HS-27A (cell line): ENCODE measurements around the gene ZFAND3.
"Not testable (repeated sequence)": the region's sequence is repeated elsewhere in the genome, so short reads cannot be mapped to it uniquely, and the experiment has no call there.

Experiments used
- DNase-seq: peaks from one replicate; pipeline ENCODE4 v3.0.0-alpha.2; 2012; ENCODE audit warnings: low read depth, missing footprints

ZFAND3 gene

DNA sequence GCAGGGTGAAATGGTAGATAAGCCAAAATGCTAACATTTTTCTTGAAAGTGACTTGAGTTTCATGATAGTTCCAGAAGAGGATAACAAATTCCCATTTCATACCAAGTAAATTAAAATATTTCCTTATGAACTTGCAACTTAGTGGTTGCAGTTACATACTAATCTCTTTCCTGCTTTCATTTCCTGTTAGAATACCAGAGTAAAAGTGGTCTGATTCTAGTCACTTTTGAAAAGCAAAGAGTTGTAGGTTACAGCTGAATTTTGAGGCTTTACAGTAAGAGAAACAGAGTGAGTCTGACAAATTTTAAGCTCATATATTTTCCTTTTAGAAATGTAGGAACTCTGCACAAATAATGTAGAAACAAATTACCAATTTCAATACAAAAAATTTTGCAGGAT, 117.4 kb downstream of the ZFAND3 start:
- DNase-seq, result no peak

DNA sequence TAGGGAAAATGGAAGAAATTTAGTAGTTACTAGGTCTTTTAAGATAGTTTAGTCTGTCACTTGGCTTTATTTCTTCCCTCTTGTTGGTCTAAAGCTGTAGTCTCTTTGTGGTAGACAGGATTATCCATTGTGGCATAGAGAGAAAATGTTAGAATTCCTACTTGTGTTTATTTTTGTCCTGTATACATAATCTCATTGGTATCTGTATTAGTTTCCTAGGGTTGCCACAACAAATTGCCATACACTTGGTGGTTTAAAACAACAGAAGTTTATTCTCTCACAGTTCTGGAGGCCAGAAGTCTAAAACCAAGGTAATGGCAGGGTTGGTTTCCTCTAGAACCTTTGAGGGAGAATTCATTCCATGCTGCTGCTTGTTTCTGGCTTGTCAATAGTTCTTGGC, 119.4 kb downstream of the ZFAND3 start:
- no peak for DNase-seq

DNA sequence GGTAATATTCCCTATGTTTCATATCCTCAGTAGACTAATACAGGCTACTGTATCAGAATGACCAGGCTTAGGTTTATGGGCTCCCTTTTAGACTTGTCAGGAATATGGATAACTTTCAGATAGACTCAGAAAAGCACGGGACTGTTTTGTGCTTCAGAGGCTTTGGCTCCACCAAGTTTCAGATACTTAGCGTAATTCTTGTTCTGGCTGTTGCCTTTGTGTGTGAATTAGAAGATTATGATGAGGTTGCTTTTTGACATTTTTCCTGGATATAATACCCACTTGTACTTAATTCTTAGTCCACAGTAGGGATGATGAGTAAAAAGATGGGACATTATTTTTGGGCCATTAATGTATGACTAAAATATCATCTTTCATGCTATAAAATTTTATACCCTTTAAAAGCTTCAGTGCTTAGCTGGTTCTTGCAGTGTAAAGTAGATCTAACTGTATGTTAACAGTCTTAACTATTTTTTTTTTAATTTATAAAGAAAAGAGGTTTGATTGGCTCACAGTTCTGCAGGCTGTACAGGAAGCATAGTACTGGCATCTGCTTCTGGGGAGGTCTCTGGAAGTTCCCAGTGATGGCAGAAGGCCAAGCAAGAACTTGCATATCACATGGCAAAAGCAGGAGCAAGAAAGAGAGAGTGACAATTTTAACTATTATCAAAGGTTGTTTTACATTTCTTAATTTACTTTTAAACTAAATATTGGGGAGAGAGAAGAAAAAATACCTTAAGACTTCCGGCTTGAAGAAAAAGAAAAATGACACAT, 120.7 kb downstream of the ZFAND3 start:
- no peak for DNase-seq

DNA sequence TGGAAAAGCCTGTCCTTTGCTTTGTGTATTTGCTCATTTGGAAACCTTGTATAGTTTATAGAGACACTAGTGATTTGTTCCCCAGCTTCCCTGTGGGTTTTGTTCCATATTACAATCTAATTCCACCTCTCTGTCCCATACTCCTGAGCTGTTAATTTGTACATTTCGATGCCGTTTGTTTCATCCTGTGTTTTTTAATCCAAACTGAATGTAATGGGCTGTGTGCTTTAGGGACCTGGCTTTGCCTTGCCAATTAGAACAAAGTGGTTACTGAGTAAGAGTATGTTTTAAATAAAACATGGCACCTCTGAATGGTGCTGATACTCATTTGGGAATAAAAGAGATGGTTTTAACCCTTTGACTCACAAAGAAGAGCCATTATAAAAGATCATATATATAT, 122.3 kb downstream of the ZFAND3 start:
- no peak for DNase-seq

DNA sequence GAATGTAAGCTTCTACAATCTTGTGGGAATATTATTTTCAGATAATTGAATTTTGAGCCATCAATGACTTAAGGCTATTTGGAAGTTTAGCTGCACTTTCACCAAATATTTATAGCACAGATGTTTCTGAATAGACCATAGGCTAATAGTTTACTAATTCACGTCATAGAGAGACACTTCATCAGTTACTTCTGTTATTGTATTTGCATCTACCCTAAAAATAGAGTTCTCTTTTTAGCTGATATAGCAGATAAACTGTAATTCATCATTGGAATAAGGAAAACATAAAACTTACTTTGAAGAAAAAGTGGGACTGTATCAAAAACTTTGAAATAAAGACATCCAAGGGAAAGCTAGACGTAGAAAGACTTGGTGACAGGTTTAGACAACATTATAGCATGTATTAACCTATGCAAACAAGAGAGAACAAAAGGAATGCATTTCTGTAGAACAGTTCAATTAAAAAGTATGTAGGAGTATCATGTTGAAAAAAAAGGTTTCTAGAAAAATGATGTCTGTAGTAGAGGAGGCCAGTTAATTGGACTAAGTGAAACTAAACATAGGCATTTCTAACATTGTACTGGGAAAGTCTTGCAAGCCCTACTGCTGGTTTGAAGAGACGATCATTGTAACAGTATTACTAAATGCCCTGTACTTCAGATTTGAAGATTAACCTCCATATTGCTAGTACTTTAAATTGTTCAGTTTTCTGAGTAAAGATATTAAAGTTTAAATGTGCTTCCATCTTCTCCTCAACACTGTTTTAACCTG, 123.3 kb downstream of the ZFAND3 start:
- no peak for DNase-seq

DNA sequence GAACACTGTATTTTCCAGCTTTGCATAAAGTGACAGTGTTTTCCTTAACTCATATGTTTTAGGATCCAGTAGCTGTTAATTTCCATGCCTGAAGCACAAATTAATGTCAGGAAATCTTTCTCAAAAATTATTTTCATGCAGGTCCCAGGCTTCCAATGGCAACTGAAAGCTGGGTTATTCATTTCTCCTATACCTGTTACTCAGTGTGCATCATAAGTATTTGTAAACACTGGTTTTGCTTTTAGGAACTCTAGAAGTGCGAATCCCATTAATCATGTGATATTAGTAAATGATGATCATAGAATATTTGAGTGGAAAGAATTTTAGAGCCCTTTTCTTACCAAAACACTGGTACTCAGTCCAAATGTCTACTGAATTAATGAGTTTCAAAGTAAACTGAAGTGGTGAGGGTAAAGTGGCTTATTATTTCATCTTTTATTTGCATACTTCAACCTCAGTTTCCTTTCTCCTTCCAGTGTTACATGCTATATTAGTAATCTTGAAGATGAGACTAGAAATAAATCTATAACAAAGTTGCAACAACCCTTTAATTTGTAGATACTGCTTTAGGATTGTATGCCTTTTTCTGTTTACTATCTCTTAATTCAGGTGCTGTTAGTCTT, 124.0 kb downstream of the ZFAND3 start:
- no peak for DNase-seq

DNA sequence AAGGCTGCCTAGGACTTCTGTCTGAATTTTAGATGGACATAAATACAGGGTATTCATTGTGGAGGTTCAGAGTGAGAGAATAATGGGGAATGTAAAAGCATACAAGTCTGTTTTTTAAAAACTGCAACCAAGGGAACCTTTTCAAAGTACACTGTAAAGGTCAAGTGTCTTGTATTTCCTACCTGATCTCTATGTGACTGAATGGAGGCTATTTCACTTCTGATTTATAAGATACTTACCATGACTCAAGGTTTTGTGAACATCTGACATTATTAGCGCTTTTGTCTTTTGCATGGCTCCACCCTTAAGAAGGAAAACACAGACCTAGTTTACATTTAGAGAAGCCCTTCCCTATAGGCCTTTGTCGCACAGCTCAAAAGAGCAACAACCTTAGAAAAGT, 126.5 kb downstream of the ZFAND3 start:
- DNase-seq, result no peak

DNA sequence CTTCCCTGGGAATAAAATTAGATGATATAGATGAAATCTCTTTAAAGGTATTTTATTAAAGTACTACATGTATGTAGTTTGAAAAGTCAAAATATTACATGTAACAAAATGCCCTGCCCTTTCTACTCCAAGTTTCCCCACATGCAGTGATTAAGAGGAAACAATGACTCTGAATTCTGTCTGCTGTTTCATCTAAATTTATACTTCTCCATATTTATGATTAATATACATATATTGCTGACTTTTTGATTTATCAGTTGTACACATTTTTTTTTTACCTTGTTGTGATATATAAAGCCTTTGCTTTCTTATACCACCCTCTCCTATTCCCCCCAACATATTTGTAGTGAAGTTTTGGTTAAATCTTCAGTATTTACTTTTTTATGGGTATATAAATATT, 127.9 kb downstream of the ZFAND3 start:
- DNase-seq, result no peak

DNA sequence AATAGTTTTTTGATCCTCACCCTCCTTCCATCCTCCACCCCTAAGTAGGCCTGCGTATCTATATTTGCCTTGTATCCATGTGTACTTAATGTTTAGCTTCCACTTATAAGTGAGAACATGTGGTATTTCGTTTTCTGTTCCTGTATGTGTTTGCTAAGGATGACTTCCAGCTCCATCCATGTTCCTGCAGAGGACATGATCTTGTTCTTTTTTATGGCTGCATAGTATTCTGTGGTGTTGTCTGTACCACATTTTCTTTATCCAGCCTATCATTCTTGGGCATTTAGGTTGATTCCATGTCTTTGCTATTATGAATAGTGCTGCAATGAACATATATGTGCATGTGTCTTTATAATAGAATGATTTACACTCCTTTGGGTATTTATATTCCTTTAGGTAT, 129.1 kb downstream of the ZFAND3 start:
- not testable (repeated sequence) for DNase-seq

DNA sequence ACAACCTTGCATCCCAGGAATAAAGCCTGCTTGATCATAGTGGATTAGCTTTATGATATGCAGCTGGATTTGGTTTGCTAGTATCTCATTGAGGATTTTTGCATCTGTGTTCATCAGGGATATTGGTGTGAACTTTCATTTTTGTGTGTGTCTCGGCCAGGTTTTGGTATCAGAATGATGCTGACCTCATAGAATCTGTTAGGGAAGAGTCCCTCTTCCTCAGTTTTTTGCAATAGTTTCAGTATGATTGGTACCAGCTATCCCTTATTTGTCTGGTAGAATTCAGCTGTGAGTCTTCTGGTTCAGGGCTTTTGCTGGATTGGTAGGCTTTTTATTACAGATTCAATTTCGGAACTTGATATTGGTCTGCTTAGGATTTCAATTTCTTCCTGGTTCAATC, 132.5 kb downstream of the ZFAND3 start:
- no peak for DNase-seq

DNA sequence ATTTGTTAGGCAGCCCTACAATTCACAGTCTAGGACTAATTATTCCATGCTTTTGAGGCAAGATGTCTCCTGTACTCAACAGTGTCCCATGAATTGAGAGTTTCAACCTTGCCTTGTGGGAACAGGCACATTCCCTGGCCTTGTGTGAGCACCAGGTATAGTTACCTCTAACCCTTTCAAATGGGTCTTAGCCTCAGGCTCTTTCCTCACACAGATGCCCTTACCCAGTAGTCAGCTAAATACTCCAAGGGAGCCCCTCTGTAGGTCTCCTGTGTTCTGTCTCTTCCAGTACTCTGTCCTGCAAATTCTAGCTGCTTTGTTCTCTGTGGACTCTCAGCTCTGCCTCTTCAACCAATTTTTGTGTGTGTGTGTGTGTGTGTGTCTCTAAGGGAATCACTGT, 135.3 kb downstream of the ZFAND3 start:
- no peak for DNase-seq

DNA sequence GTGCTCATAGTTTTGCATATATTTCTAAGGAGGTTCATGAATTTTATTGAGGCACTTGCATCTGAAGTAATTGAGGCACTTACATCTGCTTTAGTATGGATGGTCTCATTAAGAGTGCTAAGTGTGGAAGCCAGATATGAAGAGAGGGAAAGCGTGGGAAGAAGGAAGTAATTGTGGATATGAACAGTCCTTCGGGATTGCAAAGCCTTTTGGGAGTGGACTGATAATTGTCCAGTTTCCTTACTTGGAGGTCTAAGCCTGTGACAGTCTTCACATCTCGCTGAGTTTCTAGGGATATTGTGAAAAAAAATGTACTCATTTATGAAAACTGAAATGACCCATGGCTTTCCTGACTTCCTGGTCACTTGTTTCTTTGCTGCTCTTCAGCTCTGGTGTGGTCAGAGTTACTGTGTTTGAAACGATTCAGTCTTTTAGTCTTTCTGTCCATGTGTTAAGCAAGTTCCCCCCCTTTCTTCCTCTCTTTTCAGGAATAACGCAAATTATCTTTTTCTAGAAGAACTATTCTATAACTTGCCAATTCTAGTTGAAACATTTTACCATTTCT, 137.3 kb downstream of the ZFAND3 start:
- DNase-seq, result no peak

DNA sequence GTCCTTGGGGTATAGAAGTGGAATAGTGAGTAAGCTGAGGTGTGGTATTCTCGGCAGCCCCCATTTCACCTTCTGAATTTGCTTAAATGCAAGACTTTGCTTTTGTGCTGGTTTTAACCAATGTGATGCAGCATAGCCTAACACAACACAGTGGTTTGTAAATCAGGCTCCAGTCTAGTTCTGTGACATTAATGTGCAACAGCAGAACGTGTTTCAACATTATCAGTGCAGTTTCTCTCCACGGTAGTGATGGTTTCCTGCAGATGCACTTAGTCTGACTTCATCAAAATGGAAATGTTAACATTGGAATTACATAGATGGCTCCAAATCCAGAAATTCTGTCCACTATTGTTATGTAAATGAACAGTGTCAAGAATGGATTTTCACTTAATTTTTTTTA, 139.5 kb downstream of the ZFAND3 start:
- no peak for DNase-seq

DNA sequence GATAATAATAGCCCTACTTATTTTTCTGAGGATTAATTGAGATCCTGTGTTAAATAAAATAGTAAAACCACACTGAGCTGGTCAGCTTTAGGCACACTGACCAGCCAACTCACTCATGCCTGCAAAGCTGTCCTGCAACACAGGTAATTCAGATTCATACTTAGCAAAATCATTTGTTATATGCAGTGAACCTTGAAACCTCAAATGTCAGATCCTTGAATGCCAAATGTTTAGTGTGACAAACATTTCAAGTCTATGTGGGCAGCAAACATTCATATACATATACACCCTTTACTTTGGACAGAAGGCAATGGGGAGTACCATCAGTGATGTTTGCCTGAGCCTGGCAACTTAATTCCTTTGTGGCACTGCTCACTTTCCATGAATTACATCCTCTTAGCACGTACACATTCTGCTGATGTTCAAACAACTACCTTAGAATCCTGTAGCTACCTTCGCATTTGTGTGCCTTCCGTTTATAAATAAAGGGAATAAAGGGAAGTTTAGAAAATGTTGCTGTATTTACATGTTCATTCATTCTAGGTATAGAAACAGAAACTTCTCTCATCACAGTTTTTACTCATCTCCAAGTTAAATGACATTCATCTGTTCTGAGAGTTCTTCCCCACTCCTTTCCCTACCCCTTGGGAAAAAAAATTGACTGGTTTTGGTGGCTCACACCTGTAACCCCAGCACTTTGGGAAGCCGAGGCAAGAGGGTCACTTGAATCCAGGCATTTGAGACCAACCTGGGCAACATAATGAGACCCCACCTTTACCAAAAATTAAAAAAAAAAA, 140.8 kb downstream of the ZFAND3 start:
- DNase-seq, result no peak

DNA sequence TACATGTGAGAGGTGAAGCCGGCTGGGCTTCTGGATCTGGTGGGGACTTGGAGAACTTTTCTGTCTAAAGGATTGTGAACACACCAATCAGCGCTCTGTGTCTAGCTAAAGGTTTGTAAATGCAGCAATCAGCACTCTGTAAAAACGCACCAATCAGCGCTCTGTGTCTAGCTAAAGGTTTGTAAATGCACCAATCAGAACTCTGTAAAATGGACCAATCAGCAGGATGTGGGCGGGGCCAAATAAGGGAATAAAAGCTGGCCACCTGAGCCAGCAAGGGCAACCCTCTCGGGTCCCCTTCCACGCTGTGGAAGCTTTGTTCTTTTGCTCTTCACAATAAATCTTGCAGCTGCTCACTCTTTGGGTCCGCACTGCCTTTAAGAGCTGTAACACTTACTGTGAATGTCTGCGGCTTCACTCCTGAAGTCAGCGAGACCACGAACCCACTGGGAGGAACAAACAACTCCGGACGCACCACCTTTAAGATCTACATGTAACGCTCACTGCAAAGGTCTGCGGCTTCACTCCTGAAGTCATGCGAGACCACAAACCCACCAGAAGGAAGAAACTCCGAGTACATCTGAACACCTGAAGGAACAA, 143.1 kb downstream of the ZFAND3 start:
- DNase-seq, result not testable (repeated sequence)

DNA sequence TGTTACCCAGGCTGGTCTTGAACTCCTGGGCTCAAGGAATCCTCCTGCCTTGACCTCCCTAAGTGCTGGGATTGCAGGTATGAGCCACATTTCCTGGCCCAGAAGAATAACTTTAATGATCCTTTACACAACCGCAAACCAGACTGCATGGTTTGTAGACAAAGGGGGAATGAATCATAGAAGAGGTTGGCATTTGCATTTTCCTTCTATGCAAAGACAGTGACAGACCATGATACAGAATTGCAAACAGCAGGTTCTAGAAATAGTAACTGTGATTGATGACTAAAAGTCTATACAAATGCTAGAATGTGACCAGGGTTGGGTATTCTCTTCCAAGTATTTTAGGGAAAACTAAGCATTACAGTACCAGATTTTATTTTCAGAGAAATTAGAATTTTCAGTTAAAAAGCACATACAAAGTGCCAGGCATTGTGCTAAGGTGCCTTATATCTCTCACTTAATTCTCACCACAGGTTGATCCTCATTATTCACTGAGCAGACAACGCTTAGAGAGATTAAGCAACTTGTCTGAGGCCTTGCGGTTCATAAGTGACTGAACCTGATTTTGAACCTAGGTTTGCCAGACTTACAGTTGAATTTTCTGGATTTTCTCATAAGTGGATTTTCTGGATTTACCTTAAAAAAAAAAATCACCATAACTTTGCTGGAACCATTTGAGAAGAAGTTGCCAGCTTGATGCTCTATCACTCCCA, 146.6 kb downstream of the ZFAND3 start:
- DNase-seq, result no peak

DNA sequence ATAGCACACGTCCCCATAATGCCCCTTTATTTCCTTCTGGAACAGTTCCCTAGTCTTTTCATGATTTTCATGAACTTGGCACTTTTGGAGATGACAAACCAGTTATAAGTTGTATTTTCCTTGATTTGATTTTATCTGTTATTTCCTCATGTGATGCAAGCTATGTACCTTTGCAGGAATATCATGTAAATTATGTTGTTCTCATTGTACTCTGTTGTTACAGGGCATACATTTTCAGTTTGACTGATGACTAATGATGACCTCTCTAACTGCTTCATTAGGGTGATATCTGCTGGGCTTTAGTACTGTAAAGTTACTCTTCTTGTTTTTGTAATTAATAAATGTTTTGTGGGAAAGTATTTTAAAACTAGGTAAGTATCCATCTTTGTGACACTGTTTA, 147.3 kb downstream of the ZFAND3 start:
- DNase-seq, result no peak

DNA sequence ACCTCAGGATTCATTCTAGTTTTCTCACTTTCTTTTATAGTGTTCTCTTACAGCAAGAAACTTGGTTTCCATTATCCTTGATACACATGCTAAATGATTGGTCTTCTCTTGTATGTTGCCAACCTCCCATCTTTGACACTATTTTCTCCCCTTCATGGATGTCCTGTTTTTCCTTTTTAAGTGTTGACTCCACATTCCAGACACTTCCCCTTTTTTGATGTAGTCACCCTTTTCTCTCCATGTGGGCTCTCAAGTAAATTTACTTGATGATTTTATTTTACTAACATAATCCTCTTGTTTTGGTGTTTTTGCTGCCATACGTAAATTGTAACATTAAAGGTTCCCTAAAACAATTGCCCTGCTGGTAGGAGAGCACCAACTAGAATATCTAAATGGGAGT, 148.1 kb downstream of the ZFAND3 start:
- no peak for DNase-seq

DNA sequence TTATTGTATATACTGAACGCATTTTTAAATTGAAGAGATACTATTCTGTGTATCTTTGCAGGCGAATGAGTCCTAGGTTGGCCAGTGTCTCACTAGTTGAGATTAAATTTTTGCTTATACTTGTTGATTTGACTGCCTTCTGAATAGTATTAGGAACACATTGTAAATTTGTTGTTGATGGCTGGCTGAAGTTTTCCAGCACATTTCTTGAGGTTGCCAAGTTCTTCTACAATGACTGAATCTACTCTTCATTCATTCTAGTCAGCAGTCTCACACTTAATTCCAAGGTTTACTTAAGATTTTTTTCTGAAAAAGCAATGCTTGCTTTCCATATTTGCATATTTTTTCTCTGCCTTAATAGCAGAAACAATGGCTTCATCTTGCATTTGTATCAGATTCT, 151.7 kb downstream of the ZFAND3 start:
- DNase-seq, result no peak

DNA sequence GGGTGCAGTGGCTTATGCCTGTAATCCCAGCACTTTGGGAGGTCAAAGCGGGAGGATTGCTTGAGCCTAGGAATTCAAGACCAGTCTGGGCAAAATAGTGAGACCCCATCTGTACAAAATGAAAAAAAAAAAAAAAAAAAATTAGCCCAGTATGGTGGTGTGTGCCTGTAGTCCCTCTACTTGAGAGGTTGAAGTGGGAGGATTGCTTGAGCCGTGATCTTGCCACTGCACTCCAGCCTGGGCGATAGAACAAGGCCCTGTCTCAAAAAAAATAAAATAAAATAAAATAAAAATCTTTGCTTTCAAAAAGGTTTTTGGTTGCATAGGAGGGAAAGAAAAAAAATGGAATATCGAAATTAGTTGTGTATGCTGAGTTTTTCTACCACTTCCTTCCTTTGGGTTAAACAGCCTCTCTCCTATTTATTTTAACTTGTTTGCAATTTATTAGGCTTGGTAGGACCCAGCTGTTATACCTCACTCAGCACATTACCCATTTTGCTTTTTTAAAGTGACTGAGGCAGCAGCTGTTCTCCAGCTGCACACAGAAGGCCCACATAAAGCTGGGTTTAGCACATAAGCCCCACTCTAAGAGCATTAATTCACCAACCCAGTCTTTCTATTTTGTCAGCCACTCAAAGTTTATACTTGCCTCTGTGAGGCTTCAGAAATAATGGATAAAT, 152.3 kb downstream of the ZFAND3 start:
- DNase-seq, result no peak
